Uterus (tissue), 4 donors: ENCODE results near the gene CRHR2. TPM values are rescaled to one million over a fixed set of nuclear protein-coding genes. Genes with fewer than 3 reads are reported as not detected.

ENCODE experiments used
- DNase-seq, 2 donors: peaks; one replicate each; pipeline ENCODE4 v3.0.0-alpha.2; 2019 to 2020
- H3K27ac ChIP-seq, 2 donors: fragments of 200-600 bp; sonication (generic); 1 replicate in 1 of 2; 2 replicates in 1 of 2; pipeline ENCODE4 v1.5.1; 2016 to 2018
- H3K27me3 ChIP-seq, 2 donors: fragments of 200-600 bp; sonication (generic); one replicate each; pipeline ENCODE4 v1.5.1; 2018 to 2019; ENCODE audit warnings: control low read depth in 1 of 2
- H3K36me3 ChIP-seq, 2 donors: fragments of 200-600 bp; sonication (generic); one replicate each; pipeline ENCODE4 v1.5.1; 2019; ENCODE audit warnings: control low read depth in 1 of 2
- H3K4me1 ChIP-seq, 2 donors: fragments of 200-600 bp; sonication (generic); one replicate each; pipeline ENCODE4 v1.5.1; 2018 to 2019; ENCODE audit warnings: control low read depth in 1 of 2
- H3K4me3 ChIP-seq, 2 donors: fragments of 200-600 bp; sonication (generic); 1 replicate in 1 of 2; 2 replicates in 1 of 2; pipeline ENCODE4 v1.5.1; 2018 to 2019; ENCODE audit warnings: mild to moderate bottlenecking in 1 of 2
- H3K9me3 ChIP-seq, 2 donors: fragments of 200-600 bp; sonication (generic); one replicate each; pipeline ENCODE4 v1.5.1; 2019; ENCODE audit warnings: control low read depth in 1 of 2
- POLR2A ChIP-seq, 2 donors: fragments of 450-650 bp; IDR thresholded peaks; one replicate each; pipeline ENCODE4 v1.6.1; 2016; ENCODE audit warnings: antibody characterized with exemption in 2 of 2, mild to moderate bottlenecking in 1 of 2, moderate library complexity in 1 of 2
- intact Hi-C: fragments of 100-400 bp; cut with DNase I; formaldehyde crosslinking; loops from one replicate; pipeline ENCODE4 v1.15.1; 2023; ENCODE audit warnings: low total_unique reads
- total RNA-seq, 4 donors: library from RNA; depleted of rRNA in 3 of 4; stranded (reverse); fragments of >200 nt in 3 of 4; gene quantifications; one replicate each; pipeline versions ENCODE4 v1.1.0 to v1.2.4, GENCODE V29; 2014 to 2023
- TF ChIP-seq, protein P1 (sequence below), 4 experiments: fragments of 200-600 bp in 2 of 4; fragments of 450-650 bp in 2 of 4; sonication (generic) in 2 of 4; IDR thresholded peaks; one replicate each; pipeline ENCODE4 v1.5.1; 2016 to 2019; ENCODE audit warnings: antibody characterized with exemption in 4 of 4, mild to moderate bottlenecking in 2 of 4, moderate library complexity in 1 of 4
- donor health status: DM: yes; HTN: yes; CAD: no.

Gene CRHR2
- total RNA-seq, 4 donors from 2014 or later = 0.27 TPM; not detected in 3

DNA sequence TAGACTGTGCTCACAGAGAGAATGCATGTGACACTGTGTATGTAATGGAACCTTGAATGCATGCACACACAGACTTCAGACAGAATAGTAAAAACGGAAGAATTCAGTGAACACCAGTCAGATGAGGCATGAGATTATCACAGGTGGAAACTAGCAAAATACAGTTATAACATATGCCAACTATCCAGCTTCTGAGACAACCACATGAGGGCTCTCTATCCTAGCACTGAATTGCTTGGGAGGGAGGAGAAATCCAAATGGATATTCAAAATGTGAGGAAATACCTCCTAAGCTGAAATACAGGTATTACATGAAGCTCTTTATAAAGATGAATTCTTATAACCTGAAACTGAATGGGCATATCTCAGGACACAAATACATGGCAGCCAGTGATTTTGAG lies 57.0 kb downstream of the CRHR2 start:
- Histone ChIP-seq H3K4me1 (no peaks in the 10 kb centered on the region), H3K27ac (no peak overlapping the region), H3K9me3 (no peaks in the 10 kb centered on the region), H3K4me3 (no peak overlapping the region), H3K36me3 (no peaks in the 10 kb centered on the region), H3K27me3 (no peaks in the 10 kb centered on the region)
- intact Hi-C loops = loop anchor here (10.0 kb wide), 1 partner anchor 100 kb away; no protein-coding TSS in a partner anchor
- TF ChIP-seq, protein P1, sequence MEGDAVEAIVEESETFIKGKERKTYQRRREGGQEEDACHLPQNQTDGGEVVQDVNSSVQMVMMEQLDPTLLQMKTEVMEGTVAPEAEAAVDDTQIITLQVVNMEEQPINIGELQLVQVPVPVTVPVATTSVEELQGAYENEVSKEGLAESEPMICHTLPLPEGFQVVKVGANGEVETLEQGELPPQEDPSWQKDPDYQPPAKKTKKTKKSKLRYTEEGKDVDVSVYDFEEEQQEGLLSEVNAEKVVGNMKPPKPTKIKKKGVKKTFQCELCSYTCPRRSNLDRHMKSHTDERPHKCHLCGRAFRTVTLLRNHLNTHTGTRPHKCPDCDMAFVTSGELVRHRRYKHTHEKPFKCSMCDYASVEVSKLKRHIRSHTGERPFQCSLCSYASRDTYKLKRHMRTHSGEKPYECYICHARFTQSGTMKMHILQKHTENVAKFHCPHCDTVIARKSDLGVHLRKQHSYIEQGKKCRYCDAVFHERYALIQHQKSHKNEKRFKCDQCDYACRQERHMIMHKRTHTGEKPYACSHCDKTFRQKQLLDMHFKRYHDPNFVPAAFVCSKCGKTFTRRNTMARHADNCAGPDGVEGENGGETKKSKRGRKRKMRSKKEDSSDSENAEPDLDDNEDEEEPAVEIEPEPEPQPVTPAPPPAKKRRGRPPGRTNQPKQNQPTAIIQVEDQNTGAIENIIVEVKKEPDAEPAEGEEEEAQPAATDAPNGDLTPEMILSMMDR (IDR thresholded peaks at IDR 0.05) = no peak
- no peak for TF ChIP-seq POLR2A (IDR thresholded peaks at IDR 0.05)
- no peak for DNase-seq

DNA sequence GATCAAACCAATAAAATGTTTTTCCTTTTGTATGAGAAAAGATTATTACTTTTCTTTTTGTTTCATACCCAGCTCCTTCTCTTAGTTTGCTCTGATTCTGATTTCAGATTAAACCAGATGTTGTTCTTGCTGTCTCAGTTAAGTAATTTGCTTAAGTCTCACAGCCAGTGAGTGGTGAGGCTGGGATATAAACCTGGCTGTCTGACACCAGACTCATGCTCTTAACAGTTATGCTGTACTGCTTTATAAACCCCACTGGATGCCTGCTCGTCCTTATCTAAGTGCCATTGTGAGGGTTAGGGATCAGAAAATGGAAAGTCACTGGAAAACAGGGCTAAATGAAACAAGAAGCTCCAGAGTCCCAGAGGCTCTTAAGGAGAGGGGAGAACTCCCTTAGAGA lies 63.3 kb downstream of the CRHR2 start:
- H3K4me1 ChIP-seq = no peaks in the 10 kb centered on the region
- TF ChIP-seq POLR2A (IDR thresholded peaks at IDR 0.05) = no peak
- TF ChIP-seq, protein P1 (IDR thresholded peaks at IDR 0.05) = no peak
- H3K27me3 ChIP-seq = no peaks in the 10 kb centered on the region
- no peak for DNase-seq
- H3K4me3 ChIP-seq = no peak overlapping the region
- no peaks in the 10 kb centered on the region for H3K36me3 ChIP-seq
- no peak overlapping the region for H3K27ac ChIP-seq
- H3K9me3 ChIP-seq = no peaks in the 10 kb centered on the region
- intact Hi-C loops = no loop called here

DNA sequence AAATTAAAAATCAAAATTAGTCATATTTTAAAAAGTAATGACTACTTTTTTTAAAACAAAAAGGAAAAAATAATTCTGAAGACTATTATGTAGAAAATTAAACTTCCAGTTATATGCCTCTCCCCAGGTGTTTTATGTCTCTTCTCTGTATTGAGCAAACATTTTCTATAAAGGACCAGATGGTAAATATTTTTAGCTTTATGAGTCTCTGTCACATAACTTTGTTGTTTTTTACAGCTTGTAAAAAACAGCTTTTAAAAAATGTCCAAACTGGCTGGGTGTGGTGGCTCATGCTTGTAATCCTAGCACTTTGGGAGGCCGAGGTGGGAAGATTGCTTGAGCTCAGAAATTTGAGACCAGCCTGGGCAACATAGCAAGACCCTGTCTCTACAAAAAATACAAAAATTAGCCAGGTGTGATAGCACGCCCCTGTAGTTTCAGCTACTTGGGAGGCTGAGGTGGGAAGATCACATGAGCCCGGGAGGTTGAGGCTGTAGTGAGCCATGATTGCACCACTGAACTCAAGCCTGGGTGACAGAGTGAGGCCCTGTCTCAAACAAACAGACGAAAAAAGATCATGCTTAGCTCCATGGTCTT lies 64.1 kb downstream of the CRHR2 start:
- no peak for TF ChIP-seq POLR2A (IDR thresholded peaks at IDR 0.05)
- TF ChIP-seq, protein P1 (IDR thresholded peaks at IDR 0.05) = no peak
- Histone ChIP-seq H3K4me3 (no peak overlapping the region), H3K27ac (peak overlapping the region in 1 of 2 donors; percentile 17), H3K9me3 (no peaks in the 10 kb centered on the region), H3K27me3 (no peaks in the 10 kb centered on the region), H3K36me3 (no peaks in the 10 kb centered on the region), H3K4me1 (no peaks in the 10 kb centered on the region)
- no peak for DNase-seq
- intact Hi-C loops = no loop called here

DNA sequence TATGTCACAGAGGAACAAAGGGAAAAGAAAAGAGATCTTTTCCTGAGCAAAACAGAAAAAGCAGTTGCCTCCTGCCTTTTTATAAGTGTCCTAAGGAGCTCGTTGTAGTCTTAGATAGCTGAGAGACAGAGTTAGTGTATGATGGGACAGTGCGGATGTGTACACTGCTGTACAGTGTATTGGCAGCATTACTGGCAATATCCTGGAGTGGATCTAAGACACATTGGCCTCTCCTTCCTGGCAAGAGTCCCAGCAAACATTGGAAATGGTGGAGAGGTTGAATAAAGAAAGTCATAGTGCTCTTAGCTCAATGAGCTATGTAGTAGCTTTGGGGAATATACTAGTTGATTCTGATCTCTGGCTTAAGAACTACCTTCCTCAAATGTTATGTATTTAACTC lies 64.9 kb downstream of the CRHR2 start:
- Histone ChIP-seq H3K9me3 (no peaks in the 10 kb centered on the region), H3K27ac (peak overlapping the region in 1 of 2 donors; percentile 17), H3K27me3 (no peaks in the 10 kb centered on the region), H3K4me1 (no peaks in the 10 kb centered on the region), H3K4me3 (no peak overlapping the region), H3K36me3 (no peaks in the 10 kb centered on the region)
- no peak for DNase-seq
- intact Hi-C loops = no loop called here
- no peak for TF ChIP-seq POLR2A (IDR thresholded peaks at IDR 0.05)
- TF ChIP-seq, protein P1 (IDR thresholded peaks at IDR 0.05) = no peak

DNA sequence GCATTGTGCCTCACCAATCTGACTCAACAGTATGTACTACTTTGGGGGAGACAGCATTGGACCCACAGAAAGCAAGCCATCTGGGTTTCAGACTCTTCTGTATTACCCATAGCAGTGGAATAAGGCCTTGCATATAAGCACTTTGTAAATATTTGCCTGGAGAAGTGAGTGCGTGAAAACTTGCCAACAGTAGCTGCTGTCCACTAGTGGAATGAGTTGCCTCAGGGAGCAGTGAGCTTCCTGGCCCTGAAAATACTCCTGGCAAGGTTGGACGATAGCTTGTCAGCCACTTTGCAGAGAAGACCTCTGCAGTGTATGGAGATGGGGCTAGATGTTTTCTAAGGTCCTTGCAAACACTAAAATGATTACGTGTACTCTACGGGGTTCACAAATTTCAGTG lies 65.9 kb downstream of the CRHR2 start:
- Histone ChIP-seq H3K36me3 (no peaks in the 10 kb centered on the region), H3K27ac (no peak overlapping the region), H3K4me1 (no peaks in the 10 kb centered on the region), H3K27me3 (no peaks in the 10 kb centered on the region), H3K9me3 (no peaks in the 10 kb centered on the region), H3K4me3 (no peak overlapping the region)
- no peak for TF ChIP-seq POLR2A (IDR thresholded peaks at IDR 0.05)
- TF ChIP-seq, protein P1 (IDR thresholded peaks at IDR 0.05) = no peak
- DNase-seq = no peak
- intact Hi-C loops = no loop called here
